Measurements from ENCODE around the gene SPDYE3. TPM values are rescaled to one million over a fixed set of nuclear protein-coding genes. Genes with fewer than 3 reads are reported as not detected.
"Not testable (repeated sequence)": the region's sequence is repeated elsewhere in the genome, so short reads cannot be mapped to it uniquely, and the experiment has no call there.

Gene SPDYE3
- total RNA-seq, 1 donor from 2014 or later = not detected

DNA sequence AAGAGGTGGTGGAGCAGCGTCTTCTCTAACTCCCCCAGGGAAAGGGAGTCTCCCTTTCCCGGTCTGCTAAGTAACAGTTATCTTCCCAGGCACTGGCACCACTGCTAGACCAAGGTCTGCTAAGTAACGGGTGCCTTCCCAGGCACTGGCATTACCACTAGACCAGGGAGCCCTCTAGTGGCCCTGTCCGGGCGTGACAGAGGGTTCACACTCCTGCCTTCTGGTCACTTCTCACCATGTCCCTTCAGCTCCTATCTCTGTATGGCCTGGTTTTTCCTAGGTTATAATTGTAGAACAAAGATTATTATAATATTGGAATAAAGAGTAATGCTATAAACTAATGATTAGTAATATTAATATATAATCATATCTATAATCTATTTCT is 37.8 kb downstream of the SPDYE3 start:
- peak; percentile 72 for DNase-seq (ENCODE audit: low spot score)
- not testable (repeated sequence) for H3K9me3 Mint-ChIP-seq; H3K27me3 Mint-ChIP-seq (ENCODE audit: low read depth)
- Mint-ChIP-seq H3K4me1 (ENCODE audit: low read depth) (peaks cover 22% of the 10 kb centered on the region), H3K4me3 (ENCODE audit: low read depth) (peak overlapping the region; percentile 53), H3K36me3 (ENCODE audit: low read depth) (peaks cover 76% of the 10 kb centered on the region), H3K27ac (peak overlapping the region; percentile 98)
- intact Hi-C loops (cut with micrococcal nuclease) = loop anchor here (5.0 to 10.0 kb wide), 2 partner anchors 52 to 210 kb away; no protein-coding TSS in a partner anchor

DNA sequence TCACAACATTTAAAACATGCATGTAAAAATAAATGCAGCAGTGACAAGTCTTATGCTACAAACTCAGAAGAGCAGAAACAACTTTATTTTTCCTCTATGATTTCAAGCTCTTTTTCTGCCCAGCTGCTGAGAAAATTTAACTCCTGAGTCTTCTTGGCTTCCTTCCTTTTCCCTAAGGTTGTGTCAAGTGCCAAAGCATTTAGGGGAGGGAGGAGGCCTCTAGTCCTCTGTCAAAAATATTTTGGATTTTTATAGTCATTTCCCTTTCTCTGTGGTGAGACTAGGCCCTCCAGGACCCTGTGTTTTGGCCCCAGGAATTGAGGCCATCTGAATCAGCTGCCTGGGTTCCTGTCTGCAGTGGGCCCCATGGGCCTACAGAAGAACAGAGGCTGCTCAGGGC is 39.4 kb downstream of the SPDYE3 start:
- DNase-seq (ENCODE audit: low spot score) = no peak
- Mint-ChIP-seq H3K36me3 (ENCODE audit: low read depth) (peaks cover 78% of the 10 kb centered on the region), H3K27ac (no peak overlapping the region), H3K4me3 (ENCODE audit: low read depth) (no peak overlapping the region), H3K4me1 (ENCODE audit: low read depth) (peaks cover 27% of the 10 kb centered on the region), H3K27me3 (ENCODE audit: low read depth) (no peaks in the 10 kb centered on the region), H3K9me3 (no peaks in the 10 kb centered on the region)
- intact Hi-C loops (cut with micrococcal nuclease) = loop anchor here (5.0 to 10.0 kb wide), 2 partner anchors 50 to 212 kb away; no protein-coding TSS in a partner anchor

DNA sequence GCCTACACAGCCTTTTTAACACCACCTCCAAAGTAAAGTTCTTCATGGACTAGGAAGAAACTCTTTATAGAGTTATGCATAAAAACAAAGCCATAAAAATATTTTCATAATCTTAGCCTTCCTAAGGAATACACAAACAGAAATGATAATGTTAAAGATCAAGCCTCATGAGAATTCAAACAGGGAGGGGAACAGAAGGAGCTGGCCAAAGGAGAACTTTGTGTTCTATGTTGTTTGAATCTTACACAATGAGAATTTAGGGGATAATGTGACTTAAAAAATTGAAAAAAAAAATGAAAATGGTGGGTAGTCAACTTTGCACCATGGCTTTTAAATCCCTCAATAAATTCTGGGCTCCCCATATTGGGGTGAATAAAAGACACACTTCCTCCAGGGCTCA is 41.3 kb downstream of the SPDYE3 start:
- Mint-ChIP-seq H3K27me3 (ENCODE audit: low read depth) (no peaks in the 10 kb centered on the region), H3K4me3 (ENCODE audit: low read depth) (no peak overlapping the region), H3K36me3 (ENCODE audit: low read depth) (peaks cover 75% of the 10 kb centered on the region), H3K9me3 (no peaks in the 10 kb centered on the region), H3K4me1 (ENCODE audit: low read depth) (peaks cover 27% of the 10 kb centered on the region), H3K27ac (no peak overlapping the region)
- DNase-seq (ENCODE audit: low spot score) = no peak
- intact Hi-C loops (cut with micrococcal nuclease) = loop anchor here (5.0 to 10.0 kb wide), 2 partner anchors 48 to 214 kb away; no protein-coding TSS in a partner anchor

DNA sequence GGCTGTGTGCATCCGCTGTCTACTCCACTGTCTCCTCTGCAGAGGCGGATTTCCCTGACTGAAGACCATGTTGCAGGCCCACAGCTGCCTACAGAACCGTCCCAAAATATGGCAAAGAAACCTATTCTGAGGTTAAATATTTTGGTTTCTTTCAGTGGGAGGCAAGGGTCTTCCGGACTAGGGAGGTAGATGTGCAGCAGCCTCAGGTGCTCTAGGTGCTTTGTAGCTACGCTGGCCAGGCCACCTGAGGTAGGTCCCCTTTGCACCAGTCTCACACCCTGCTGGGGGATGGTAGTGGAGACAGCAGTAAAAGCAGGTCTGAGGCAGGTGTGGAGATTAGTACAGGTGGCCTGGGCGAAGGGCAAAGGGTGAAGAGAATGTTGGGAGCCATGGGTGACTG is 42.3 kb downstream of the SPDYE3 start:
- Mint-ChIP-seq H3K4me1 (ENCODE audit: low read depth) (peaks cover 19% of the 10 kb centered on the region), H3K36me3 (ENCODE audit: low read depth) (peaks cover 68% of the 10 kb centered on the region), H3K27ac (no peak overlapping the region), H3K27me3 (ENCODE audit: low read depth) (no peaks in the 10 kb centered on the region), H3K4me3 (ENCODE audit: low read depth) (no peak overlapping the region), H3K9me3 (no peaks in the 10 kb centered on the region)
- no peak for DNase-seq (ENCODE audit: low spot score)
- intact Hi-C loops (cut with micrococcal nuclease) = loop anchor here (5.0 to 10.0 kb wide), 2 partner anchors 48 to 215 kb away; no protein-coding TSS in a partner anchor

DNA sequence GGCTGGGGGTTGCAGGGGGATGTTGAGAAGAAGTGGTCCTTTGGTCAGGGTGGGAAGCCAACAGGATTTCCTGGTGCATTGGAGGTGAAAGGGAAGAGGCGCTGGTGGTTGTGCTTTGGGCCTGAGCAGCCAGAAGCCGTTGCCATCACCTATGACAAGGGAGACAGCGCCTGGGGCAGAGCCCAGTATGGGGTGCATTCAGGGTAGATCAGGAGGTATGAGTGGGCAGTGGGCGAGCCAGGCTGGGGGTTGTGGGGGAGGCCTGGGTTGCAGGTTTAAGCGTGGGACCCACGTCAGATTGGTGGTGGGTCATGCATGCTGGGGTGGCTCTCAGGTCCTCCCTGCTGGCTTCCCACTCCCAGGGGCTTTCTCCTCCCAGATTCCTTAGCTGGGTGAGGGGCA is 44.2 kb downstream of the SPDYE3 start:
- Mint-ChIP-seq H3K27me3 (ENCODE audit: low read depth) (no peaks in the 10 kb centered on the region), H3K4me3 (ENCODE audit: low read depth) (no peak overlapping the region), H3K9me3 (no peaks in the 10 kb centered on the region), H3K27ac (no peak overlapping the region), H3K4me1 (ENCODE audit: low read depth) (peaks cover 11% of the 10 kb centered on the region), H3K36me3 (ENCODE audit: low read depth) (peaks cover 70% of the 10 kb centered on the region)
- intact Hi-C loops (cut with micrococcal nuclease) = no loop called here
- DNase-seq (ENCODE audit: low spot score) = no peak

DNA sequence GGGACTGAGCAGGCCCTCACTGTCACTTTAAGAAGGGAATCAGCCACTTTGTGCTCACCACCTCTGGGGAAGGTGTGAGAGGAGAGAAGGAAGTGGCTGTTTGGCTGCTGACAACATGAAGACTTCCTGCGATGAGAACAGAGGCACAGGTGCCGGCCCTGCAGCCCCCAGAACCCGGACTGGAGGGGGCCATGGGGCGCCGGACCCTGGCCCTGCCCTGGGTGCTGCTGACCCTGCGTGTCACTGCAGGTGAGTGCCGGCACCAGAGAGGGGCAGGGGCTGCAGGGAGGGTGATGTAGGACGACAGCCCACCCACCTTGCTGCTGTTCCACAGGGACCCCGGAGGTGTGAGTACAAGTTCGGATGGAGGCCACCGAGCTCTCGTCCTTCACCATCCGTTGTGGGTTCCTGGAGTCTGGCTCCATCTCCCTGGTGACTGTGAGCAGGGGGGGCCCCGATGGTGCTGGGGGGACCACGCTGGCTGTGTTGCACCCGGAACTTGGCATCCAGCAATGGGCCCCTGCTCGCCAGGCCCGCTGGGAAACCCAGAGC is 44.8 kb downstream of the SPDYE3 start:
- H3K27ac Mint-ChIP-seq; H3K9me3 Mint-ChIP-seq; H3K27me3 Mint-ChIP-seq (ENCODE audit: low read depth); H3K4me3 Mint-ChIP-seq (ENCODE audit: low read depth); DNase-seq (ENCODE audit: low spot score); intact Hi-C loops (cut with micrococcal nuclease): not testable (repeated sequence)
- peaks cover 11% of the 10 kb centered on the region for H3K4me1 Mint-ChIP-seq (ENCODE audit: low read depth)
- H3K36me3 Mint-ChIP-seq (ENCODE audit: low read depth) = peaks cover 66% of the 10 kb centered on the region

DNA sequence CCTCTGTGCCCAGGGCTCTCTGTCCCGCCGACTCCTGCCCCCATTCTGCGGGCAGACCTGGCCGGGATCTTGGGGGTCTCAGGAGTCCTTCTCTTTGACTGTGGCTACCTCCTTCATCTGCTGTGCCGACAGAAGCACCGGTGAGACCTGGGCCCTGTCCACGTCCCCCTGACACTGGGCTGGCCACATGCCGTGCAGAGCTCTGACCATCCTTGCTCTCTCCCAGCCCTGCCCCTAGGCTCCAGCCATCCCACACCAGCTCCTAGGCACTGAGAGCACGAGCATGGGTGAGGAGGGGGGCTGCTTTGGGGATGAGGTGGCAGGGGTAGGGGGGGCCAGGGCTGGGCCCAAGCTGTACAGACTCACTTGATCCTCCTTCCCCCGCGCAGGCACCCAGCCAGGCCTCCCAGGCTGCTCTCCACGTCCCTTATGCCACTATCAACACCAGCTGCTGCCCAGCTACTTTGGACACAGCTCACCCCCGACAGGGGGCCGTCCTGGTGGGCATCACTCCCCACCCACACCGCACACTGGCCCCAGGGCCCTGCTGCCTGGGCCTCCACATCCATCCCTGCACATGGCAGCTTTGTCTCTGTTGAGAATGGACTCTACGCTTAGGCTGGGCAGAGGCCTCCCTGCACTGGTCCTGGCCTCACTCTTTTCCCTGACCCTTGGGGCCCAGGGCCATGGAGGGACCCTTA is 45.6 kb downstream of the SPDYE3 start:
- Mint-ChIP-seq H3K4me1 (ENCODE audit: low read depth) (peaks cover 11% of the 10 kb centered on the region), H3K36me3 (ENCODE audit: low read depth) (peaks cover 62% of the 10 kb centered on the region), H3K9me3 (no peaks in the 10 kb centered on the region)

DNA sequence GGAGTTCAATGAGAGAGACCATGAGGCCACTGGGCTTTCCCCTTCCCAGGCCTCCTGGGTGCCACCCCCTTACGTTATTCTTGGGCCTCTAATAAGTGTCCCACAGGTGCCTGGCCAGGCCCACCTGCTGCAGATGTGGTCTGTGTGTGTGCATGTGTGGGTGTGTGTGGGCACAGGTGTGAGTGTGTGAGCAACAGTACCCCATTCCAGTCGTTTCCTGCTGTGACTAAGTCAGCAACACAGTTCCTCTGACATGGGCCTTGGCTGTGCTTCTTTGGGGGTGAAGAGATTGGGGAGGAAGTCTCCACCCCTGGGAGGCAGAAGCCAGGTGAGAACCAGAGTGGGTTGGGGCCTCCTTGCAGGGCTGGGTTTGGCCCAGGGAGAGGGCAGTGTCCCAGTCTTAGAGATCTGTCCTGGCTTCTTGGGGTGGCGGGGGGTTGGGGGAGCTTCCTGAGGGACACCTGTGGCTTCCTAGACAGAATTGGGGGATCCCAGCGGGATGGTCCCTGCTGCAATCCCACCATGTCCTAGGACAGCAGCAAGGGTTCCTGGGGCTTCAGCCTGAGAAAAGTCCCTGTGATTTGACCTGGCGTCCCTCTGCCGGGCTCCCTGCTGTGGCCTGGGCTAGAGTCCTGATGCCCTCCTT is 46.3 kb downstream of the SPDYE3 start:
- peaks cover 11% of the 10 kb centered on the region for H3K4me1 Mint-ChIP-seq (ENCODE audit: low read depth)
- peaks cover 60% of the 10 kb centered on the region for H3K36me3 Mint-ChIP-seq (ENCODE audit: low read depth)
- H3K4me3 Mint-ChIP-seq (ENCODE audit: low read depth) = no peak overlapping the region
- H3K27ac Mint-ChIP-seq = peak overlapping the region; percentile 52
- DNase-seq (ENCODE audit: low spot score) = no peak
- no peaks in the 10 kb centered on the region for H3K9me3 Mint-ChIP-seq
- no peaks in the 10 kb centered on the region for H3K27me3 Mint-ChIP-seq (ENCODE audit: low read depth)
- intact Hi-C loops (cut with micrococcal nuclease) = no loop called here

More for the DNA sequence above, 45.6 kb downstream of the SPDYE3 start:
- DNase-seq (ENCODE audit: low spot score) = no peak
- Mint-ChIP-seq H3K27me3 (ENCODE audit: low read depth) (no peaks in the 10 kb centered on the region), H3K27ac (peak overlapping the region; percentile 52), H3K4me3 (ENCODE audit: low read depth) (no peak overlapping the region)
- intact Hi-C loops (cut with micrococcal nuclease) = no loop called here

DNA sequence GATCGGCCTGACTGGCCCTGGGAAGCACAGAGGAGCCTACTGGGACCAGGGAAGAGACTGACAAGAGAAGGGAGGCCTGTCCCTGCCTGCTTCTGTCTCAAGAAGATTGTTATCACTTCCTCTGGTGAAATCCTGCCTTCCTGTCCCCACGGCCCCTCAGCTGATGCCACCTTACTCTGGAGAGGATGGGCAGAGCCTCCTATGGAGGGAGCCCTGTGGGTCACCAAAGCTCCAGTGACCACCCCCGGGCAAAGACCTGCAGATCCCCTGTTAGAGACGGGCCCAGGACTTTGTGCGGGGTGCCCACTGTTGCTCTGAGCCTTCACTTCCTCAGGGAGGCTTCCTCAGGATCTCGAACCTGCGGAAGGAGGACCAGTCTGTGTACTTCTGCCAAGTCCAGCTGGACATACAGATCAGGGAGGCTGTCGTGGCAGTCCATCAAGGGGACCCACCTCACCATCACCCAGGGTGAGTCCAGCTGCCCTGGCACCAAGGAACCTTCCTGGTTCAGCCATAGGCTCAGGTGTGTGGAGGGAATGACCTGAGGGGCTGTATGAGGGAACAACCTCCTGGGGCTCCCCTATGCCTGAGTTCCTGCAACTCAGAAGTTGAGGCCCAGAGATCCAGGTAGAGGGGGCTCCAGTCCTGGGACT is 49.0 kb downstream of the SPDYE3 start:
- intact Hi-C loops (cut with micrococcal nuclease) = no loop called here
- Mint-ChIP-seq H3K27ac (no peak overlapping the region), H3K36me3 (ENCODE audit: low read depth) (peaks cover 58% of the 10 kb centered on the region), H3K4me3 (ENCODE audit: low read depth) (no peak overlapping the region), H3K9me3 (no peaks in the 10 kb centered on the region), H3K27me3 (ENCODE audit: low read depth) (no peaks in the 10 kb centered on the region), H3K4me1 (ENCODE audit: low read depth) (peaks cover 5% of the 10 kb centered on the region)
- no peak for DNase-seq (ENCODE audit: low spot score)

DNA sequence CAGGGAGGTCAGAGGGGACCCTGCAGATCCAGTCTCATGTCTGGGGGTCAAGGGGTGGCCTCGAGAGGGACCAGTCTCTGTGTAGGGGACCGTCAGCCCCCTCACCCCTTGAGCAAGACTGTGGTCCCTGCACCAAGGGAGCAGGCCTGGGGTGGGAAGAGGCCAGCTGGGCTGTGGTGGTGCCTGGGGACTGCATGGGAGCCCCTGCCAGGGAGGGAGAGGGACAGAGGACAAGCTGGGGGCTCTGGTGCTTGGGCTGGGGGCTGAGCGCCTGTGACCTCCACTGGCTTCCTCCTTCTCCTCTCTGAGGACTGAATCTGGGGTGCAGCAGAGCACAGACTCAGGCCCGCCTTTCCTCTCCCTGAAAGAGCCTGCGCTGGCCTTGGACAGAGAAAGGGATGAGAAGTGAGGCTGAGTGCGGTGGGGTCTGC is 49.6 kb downstream of the SPDYE3 start:
- no peak for DNase-seq (ENCODE audit: low spot score)
- Mint-ChIP-seq H3K4me3 (ENCODE audit: low read depth) (no peak overlapping the region), H3K4me1 (ENCODE audit: low read depth) (peaks cover 4% of the 10 kb centered on the region), H3K27ac (no peak overlapping the region), H3K27me3 (ENCODE audit: low read depth) (no peaks in the 10 kb centered on the region), H3K36me3 (ENCODE audit: low read depth) (peaks cover 62% of the 10 kb centered on the region), H3K9me3 (no peaks in the 10 kb centered on the region)
- intact Hi-C loops (cut with micrococcal nuclease) = no loop called here

DNA sequence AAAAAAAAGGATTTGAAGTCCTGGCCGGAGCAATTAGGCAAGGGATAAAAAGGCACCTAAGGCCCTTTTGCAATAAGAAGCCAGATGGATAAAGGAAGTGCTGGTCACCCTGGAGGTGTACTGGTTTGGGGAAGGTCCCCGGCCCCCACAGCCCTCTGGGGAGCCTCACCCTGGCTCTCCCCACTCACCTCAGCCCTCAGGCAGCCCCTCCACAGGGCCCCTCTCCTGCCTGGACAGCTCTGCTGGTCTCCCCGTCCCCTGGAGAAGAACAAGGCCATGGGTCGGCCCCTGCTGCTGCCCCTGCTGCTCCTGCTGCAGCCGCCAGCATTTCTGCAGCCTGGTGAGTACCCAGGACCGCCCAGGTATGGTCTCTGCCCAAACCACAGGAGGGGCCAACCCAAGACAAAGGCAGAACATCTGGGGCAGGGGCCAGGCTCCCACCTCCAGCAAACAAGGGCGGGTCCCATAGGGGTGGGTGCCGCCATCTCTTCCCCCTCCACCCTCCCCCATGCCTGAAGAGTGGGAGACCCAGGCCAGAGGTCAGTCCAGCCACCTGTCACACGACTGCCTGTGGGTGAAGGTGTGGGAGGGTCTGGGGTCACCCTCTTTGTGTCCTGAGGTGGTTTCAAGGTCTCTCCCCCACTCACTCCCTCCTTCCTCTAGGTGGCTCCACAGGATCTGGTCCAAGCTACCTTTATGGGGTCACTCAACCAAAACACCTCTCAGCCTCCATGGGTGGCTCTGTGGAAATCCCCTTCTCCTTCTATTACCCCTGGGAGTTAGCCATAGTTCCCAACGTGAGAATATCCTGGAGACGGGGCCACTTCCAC is 50.7 kb downstream of the SPDYE3 start, which contains the start of gene PILRB:
PILRB (plus strand) TSS at position 91 of the 830 bp plus-strand sequence; CDS start at position 277, 186 bp downstream.
- H3K27ac Mint-ChIP-seq = no peak within 1 kb of the TSS
- H3K36me3 Mint-ChIP-seq (ENCODE audit: low read depth) = peaks cover 69% of the 10 kb centered on the region

DNA sequence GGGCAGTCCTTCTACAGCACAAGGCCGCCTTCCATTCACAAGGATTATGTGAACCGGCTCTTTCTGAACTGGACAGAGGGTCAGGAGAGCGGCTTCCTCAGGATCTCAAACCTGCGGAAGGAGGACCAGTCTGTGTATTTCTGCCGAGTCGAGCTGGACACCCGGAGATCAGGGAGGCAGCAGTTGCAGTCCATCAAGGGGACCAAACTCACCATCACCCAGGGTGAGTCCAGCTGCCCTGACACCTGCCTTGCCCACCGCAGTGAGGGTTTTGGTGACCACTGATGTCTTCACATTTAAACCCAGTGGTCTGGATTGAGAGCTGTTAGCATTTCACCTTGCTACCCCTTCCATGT is 51.3 kb downstream of the SPDYE3 start:
- DNase-seq (ENCODE audit: low spot score) = no peak
- no peak overlapping the region for H3K4me3 Mint-ChIP-seq (ENCODE audit: low read depth)
- H3K4me1 Mint-ChIP-seq (ENCODE audit: low read depth) = no peaks in the 10 kb centered on the region
- no peaks in the 10 kb centered on the region for H3K27me3 Mint-ChIP-seq (ENCODE audit: low read depth)
- no peaks in the 10 kb centered on the region for H3K9me3 Mint-ChIP-seq
- peaks cover 69% of the 10 kb centered on the region for H3K36me3 Mint-ChIP-seq (ENCODE audit: low read depth)
- intact Hi-C loops (cut with micrococcal nuclease) = no loop called here
- no peak overlapping the region for H3K27ac Mint-ChIP-seq

More for the DNA sequence above, 50.7 kb downstream of the SPDYE3 start, which contains the start of gene PILRB:
- no peaks in the 10 kb centered on the region for H3K27me3 Mint-ChIP-seq (ENCODE audit: low read depth)
- peaks cover 4% of the 10 kb centered on the region for H3K4me1 Mint-ChIP-seq (ENCODE audit: low read depth)
- no peaks in the 10 kb centered on the region for H3K9me3 Mint-ChIP-seq
- intact Hi-C loops (cut with micrococcal nuclease) = no loop called here
- H3K4me3 Mint-ChIP-seq (ENCODE audit: low read depth) = no peak within 1 kb of the TSS
- no peak for DNase-seq (ENCODE audit: low spot score)
